K562 (cell line): ENCODE measurements around the gene METTL2B. TPM values are rescaled to one million over a fixed set of nuclear protein-coding genes. Genes with fewer than 3 reads are reported as not detected.

Experiments
- ATAC-seq: fragments of 200-7000 bp; cut with Tn5 transposase; 3 replicates; pipeline ENCODE4 v1.9.1; 2020; ENCODE audit warnings: moderate library complexity
- BruUV-seq: library from RNA; stranded (reverse); fragments of 400-500 nt; replicated peaks from 2 replicates; lab custom pipeline; 2021; lab: Mats Ljungman, UMichigan
- CTCF ChIA-PET: fragments of 300-600 bp; formaldehyde crosslinking; extraction: SDS; loops from one replicate; lab custom pipeline; 2021; ENCODE audit warnings: low intra/inter-chr PET ratio; lab: Yijun Ruan, JAX
- POLR2A ChIA-PET: fragments of 300-600, 350-650 bp; sonication (Branson Sonifier 250); formaldehyde crosslinking; extraction: SDS; loops from one replicate; lab custom pipeline; 2021; ENCODE audit warnings: antibody characterized with exemption, inconsistent platforms; lab: Yijun Ruan, JAX
- DNase-seq, 4 experiments: peaks; one replicate each; pipeline versions ENCODE4 v3.0.0 to v3.0.0-alpha.2; 2011 to 2018; ENCODE audit warnings: low spot score in 3 of 4, mixed read lengths in 3 of 4; ENCODE audit errors: extremely low read depth in 1 of 4
- FAIRE-seq: peaks from 2 replicates; lab custom pipeline; 2011; peaks lifted over from hg19 to GRCh38; lab: Jason Lieb, UNC
- H2AFZ ChIP-seq: 2 replicates; pipeline ENCODE4 v1.6.0; 2011; ENCODE audit warnings: low read depth, low read length, control low read depth, inconsistent platforms
- H3K27ac ChIP-seq: fragments of 200-600 bp; 3 replicates; pipeline ENCODE4 v1.8.0; 2011; ENCODE audit warnings: low read depth, mild to moderate bottlenecking, control low read depth, inconsistent platforms, low read length, moderate library complexity, mixed read lengths; ENCODE audit errors: extremely low read depth
- H3K27me3 ChIP-seq, 2 experiments: fragments of 300-600 bp in 1 of 2; 2 replicates in 1 of 2; 3 replicates in 1 of 2; pipeline versions ENCODE4 v1.6.0 to v1.8.0; 2011; ENCODE audit warnings: inconsistent platforms in 2 of 2, low read length in 2 of 2, mild to moderate bottlenecking in 1 of 2, mixed read lengths in 1 of 2, moderate library complexity in 1 of 2; ENCODE audit not compliant: control insufficient read depth in 2 of 2, insufficient read depth in 2 of 2
- H3K36me3 ChIP-seq: fragments of 300-600 bp; 3 replicates; pipeline ENCODE4 v1.8.0; 2011; ENCODE audit warnings: mild to moderate bottlenecking, low read length, inconsistent platforms; ENCODE audit not compliant: control insufficient read depth, insufficient read depth
- H3K4me1 ChIP-seq, 2 experiments: fragments of 200-600 bp in 1 of 2; replicated peaks in 1 of 2; 2 replicates in 1 of 2; 3 replicates in 1 of 2; pipeline versions ENCODE4 v1.5.1 to v1.8.0; 2011; ENCODE audit warnings: inconsistent platforms in 2 of 2, low read length in 2 of 2, mild to moderate bottlenecking in 1 of 2, mixed read lengths in 1 of 2, moderate library complexity in 1 of 2; ENCODE audit not compliant: control insufficient read depth in 2 of 2, insufficient read depth in 2 of 2
- H3K4me2 ChIP-seq: 2 replicates; pipeline ENCODE4 v1.6.1; 2011; ENCODE audit warnings: low read length, control low read depth, inconsistent platforms, mixed read lengths; ENCODE audit not compliant: insufficient read depth
- H3K4me3 ChIP-seq: fragments of 200-600 bp; sonication (generic), shearing (Covaris generic); 2 replicates; pipeline ENCODE4 v1.5.1; 2016; ENCODE audit warnings: control low read depth, inconsistent platforms
- H3K79me2 ChIP-seq: fragments of 200-600 bp; 3 replicates; pipeline ENCODE4 v1.8.0; 2011; ENCODE audit warnings: low read length, inconsistent platforms; ENCODE audit not compliant: control insufficient read depth, insufficient read depth
- H3K9ac ChIP-seq, 2 experiments: 2 replicates each; pipeline versions ENCODE4 v1.6.0 to v1.6.1; 2011; ENCODE audit warnings: low read depth in 2 of 2, low read length in 2 of 2, control low read depth in 1 of 2, inconsistent platforms in 1 of 2, mild to moderate bottlenecking in 1 of 2, mixed read lengths in 1 of 2; ENCODE audit not compliant: insufficient read depth in 1 of 2
- H3K9me1 ChIP-seq: one replicate; pipeline ENCODE4 v1.6.0; 2011; ENCODE audit warnings: inconsistent platforms, mild to moderate bottlenecking, low read length, moderate library complexity; ENCODE audit not compliant: control insufficient read depth, insufficient read depth
- H3K9me3 ChIP-seq: replicated peaks from 2 replicates; pipeline ENCODE4 v1.5.1; 2011; ENCODE audit warnings: low read depth, low read length, inconsistent platforms; ENCODE audit not compliant: control insufficient read depth, insufficient read depth
- H4K20me1 ChIP-seq: replicated peaks from 2 replicates; pipeline ENCODE4 v1.6.1; 2011; ENCODE audit warnings: low read length, inconsistent platforms, mixed read lengths; ENCODE audit not compliant: control insufficient read depth, insufficient read depth
- DACH1 ChIP-seq: fragments of 450-650 bp; IDR thresholded peaks from 2 replicates; pipeline ENCODE4 v1.6.1; 2018; ENCODE audit not compliant: partially characterized antibody
- HEY1 ChIP-seq: fragments of 250-450 bp; sonication (Bioruptor Pico); IDR thresholded peaks from 2 replicates; pipeline ENCODE4 v1.5.0; 2020; ENCODE audit warnings: mild to moderate bottlenecking, moderate library complexity, borderline replicate concordance
- KDM2B ChIP-seq: fragments of 250-450 bp; sonication (Bioruptor Pico); IDR thresholded peaks from 2 replicates; pipeline ENCODE4 v1.8.0; 2021; ENCODE audit warnings: mild to moderate bottlenecking, moderate library complexity
- MYC ChIP-seq, 2 experiments: fragments of 250-450 bp in 1 of 2; sonication (Bioruptor Pico) in 1 of 2; IDR thresholded peaks; 2 replicates each; pipeline versions ENCODE4 v1.5.1 to v1.6.1; 2012 to 2021; ENCODE audit warnings: low read depth in 2 of 2, borderline replicate concordance in 1 of 2, improper control_type of control experiment in 1 of 2, low read length in 1 of 2, mild to moderate bottlenecking in 1 of 2, moderate library complexity in 1 of 2
- NCOA1 ChIP-seq: fragments of 450-650 bp; IDR thresholded peaks from 2 replicates; pipeline ENCODE4 v1.6.1; 2016; ENCODE audit warnings: low read depth
- TRIM24 ChIP-seq, 2 experiments: fragments of 450-650 bp; IDR thresholded peaks; 2 replicates each; pipeline ENCODE4 v1.6.1; 2016
- U2AF1 ChIP-seq: fragments of 200-400 bp; formaldehyde crosslinking; optimal IDR thresholded peaks from 2 replicates; pipeline ENCODE3; 2017; ENCODE audit warnings: mild to moderate bottlenecking, low read depth, low read length, moderate library complexity
- ZBTB17 ChIP-seq: fragments of 450-650 bp; formaldehyde crosslinking; IDR thresholded peaks from 2 replicates; pipeline ENCODE4 v1.4.0; 2020; ENCODE audit warnings: mild to moderate bottlenecking
- ZNF12 ChIP-seq: sonication (generic); formaldehyde crosslinking; IDR thresholded peaks from 2 replicates; pipeline ENCODE4 v1.4.0; 2020; ENCODE audit warnings: mild to moderate bottlenecking, missing genetic modification reagents
- WGBS: fragments of 100-300 bp; shearing (Covaris generic); methylation state at CpG from one replicate; pipeline ENCODE4 v1.1.6; 2016; ENCODE audit warnings: low coverage, mixed read lengths; ENCODE audit not compliant: insufficient coverage; ENCODE audit errors: missing lambda C conversion rate; 5-methylcytosine and 5-hydroxymethylcytosine counted together
- in situ Hi-C: fragments of 300-500 bp; cut with MboI; formaldehyde crosslinking; loops from 4 replicates; pipeline ENCODE4 v1.15.0; 2018; ENCODE audit warnings: inconsistent platforms, mixed read lengths
- intact Hi-C: fragments of 100-400 bp; cut with micrococcal nuclease; formaldehyde crosslinking; loops from 2 replicates; pipeline ENCODE4 v1.14.2; 2022
- polyA plus RNA-seq, 8 experiments: library from polyadenylated mRNA; depleted of rRNA in 4 of 8; stranded (reverse) in 5 of 8; unstranded in 3 of 8; fragments of >200 nt; fragmentation: Nextera tagmentation in 2 of 8; fragmentation: Illumina TruSeq in 1 of 8; extraction: Ambion mirVana in 2 of 8; extraction: Trizol in 1 of 8; gene quantifications; 2 replicates each; pipeline versions ENCODE4 v1.2.1 to v1.2.3, GENCODE V29; 2011 to 2014; ENCODE audit warnings: inconsistent platforms in 1 of 8, missing spikeins in 1 of 8
- total RNA-seq, 7 experiments: library from RNA; depleted of rRNA in 6 of 7; stranded (reverse); fragments of >200 nt in 6 of 7; fragmentation: Illumina TruSeq in 2 of 7; extraction: Trizol in 2 of 7; gene quantifications; 2 replicates each; pipeline versions ENCODE4 v1.2.1 to v1.2.3, GENCODE V29; 2011 to 2021; ENCODE audit warnings: low replicate concordance in 1 of 7
- TF ChIP-seq, protein P1 (sequence below): sonication (generic); formaldehyde crosslinking; IDR thresholded peaks from 2 replicates; pipeline ENCODE4 v1.8.0; 2022; ENCODE audit warnings: mild to moderate bottlenecking, missing genetic modification reagents
- TF ChIP-seq, protein P2 (sequence below): sonication (generic); formaldehyde crosslinking; IDR thresholded peaks from 2 replicates; pipeline ENCODE4 v1.8.1; 2023; ENCODE audit warnings: mild to moderate bottlenecking, missing genetic modification reagents

Gene METTL2B
- total and polyA plus RNA-seq, 9 of the 15 experiments (the other 6 are each of a cell fraction or from before 2014, with no cell fraction given), result 35.9 to 95.7 (median 79.2) TPM

DNA sequence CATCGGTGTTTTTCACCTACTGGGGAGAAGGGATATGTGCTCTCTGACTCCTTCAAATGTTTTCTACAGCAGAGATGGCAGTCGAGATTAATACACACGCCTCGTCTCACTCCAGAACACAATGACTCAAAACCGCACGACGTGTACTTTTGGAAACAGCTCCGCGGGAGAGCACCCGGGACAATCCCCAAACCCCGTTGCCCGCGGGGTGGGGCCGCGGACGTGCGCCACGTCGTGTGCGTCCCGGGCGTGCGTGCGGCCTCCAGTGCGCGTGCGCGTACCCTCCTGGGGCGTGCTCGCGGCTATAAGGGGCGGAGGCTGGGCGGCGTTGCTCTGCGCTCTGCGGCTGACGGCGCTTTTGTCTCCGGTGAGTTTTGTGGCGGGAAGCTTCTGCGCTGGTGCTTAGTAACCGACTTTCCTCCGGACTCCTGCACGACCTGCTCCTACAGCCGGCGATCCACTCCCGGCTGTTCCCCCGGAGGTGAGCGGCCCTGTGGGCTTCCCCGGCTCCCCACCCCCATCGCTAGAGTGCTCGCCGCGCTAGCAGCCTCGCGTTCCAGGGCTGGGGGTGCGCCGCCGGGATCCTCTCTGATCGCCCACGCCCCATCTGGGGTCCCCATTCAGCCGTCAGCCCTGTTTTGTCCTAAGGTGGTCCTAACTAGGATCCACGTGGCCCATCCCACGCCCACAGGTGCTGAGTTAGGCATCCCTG lies 20.8 kb upstream of the METTL2B start, which contains the start of gene HILPDA:
Gene HILPDA (plus strand): TSS at position 336 of the 712 bp plus-strand sequence. CDS start 1,391 bp downstream, outside the sequence.
- BruUV-seq, result TSS peak; percentile 72
- TF ChIP-seq, protein P1, sequence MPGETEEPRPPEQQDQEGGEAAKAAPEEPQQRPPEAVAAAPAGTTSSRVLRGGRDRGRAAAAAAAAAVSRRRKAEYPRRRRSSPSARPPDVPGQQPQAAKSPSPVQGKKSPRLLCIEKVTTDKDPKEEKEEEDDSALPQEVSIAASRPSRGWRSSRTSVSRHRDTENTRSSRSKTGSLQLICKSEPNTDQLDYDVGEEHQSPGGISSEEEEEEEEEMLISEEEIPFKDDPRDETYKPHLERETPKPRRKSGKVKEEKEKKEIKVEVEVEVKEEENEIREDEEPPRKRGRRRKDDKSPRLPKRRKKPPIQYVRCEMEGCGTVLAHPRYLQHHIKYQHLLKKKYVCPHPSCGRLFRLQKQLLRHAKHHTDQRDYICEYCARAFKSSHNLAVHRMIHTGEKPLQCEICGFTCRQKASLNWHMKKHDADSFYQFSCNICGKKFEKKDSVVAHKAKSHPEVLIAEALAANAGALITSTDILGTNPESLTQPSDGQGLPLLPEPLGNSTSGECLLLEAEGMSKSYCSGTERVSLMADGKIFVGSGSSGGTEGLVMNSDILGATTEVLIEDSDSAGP (CRISPR knock-in tag), result no peak; the same call in 1 of the 2 replicates
- TF ChIP-seq, protein P2, sequence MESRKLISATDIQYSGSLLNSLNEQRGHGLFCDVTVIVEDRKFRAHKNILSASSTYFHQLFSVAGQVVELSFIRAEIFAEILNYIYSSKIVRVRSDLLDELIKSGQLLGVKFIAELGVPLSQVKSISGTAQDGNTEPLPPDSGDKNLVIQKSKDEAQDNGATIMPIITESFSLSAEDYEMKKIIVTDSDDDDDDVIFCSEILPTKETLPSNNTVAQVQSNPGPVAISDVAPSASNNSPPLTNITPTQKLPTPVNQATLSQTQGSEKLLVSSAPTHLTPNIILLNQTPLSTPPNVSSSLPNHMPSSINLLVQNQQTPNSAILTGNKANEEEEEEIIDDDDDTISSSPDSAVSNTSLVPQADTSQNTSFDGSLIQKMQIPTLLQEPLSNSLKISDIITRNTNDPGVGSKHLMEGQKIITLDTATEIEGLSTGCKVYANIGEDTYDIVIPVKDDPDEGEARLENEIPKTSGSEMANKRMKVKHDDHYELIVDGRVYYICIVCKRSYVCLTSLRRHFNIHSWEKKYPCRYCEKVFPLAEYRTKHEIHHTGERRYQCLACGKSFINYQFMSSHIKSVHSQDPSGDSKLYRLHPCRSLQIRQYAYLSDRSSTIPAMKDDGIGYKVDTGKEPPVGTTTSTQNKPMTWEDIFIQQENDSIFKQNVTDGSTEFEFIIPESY (CRISPR knock-in tag), result peak; percentile 40; the same call in 1 of the 2 replicates
- peak; percentile 60; the same call in 1 of the 2 replicates for TF ChIP-seq ZBTB17 (CRISPR knock-in tag)
- no peak for TF ChIP-seq DACH1
- TF ChIP-seq HEY1 (CRISPR knock-in tag), result no peak
- TF ChIP-seq U2AF1, result peak; percentile 51
- peak in 1 of 2 experiments; percentile 70; a peak in 3 of 4 replicates for TF ChIP-seq TRIM24 (IDR thresholded peaks at IDR 0.05)
- no peak; the same call in 1 of the 2 replicates for TF ChIP-seq ZNF12 (CRISPR knock-in tag)
- no peak for TF ChIP-seq NCOA1
- peak; percentile 86 for TF ChIP-seq MYC (IDR thresholded peaks at IDR 0.05; ENCODE audit: low read depth, low read length)
- no peak; the same call in 1 of the 2 replicates for TF ChIP-seq MYC (CRISPR knock-in tag; IDR thresholded peaks at IDR 0.05; ENCODE audit: borderline replicate concordance, low read depth)
- TF ChIP-seq KDM2B, result peak; percentile 51; the same call in 1 of the 2 replicates

More for the DNA sequence above, 20.8 kb upstream of the METTL2B start, which contains the start of gene HILPDA:
- Histone ChIP-seq H3K27me3 (no peaks in the 10 kb centered on the region), H3K4me2 (peak within 1 kb of the TSS; percentile 97), H3K27ac (peak within 1 kb of the TSS; percentile 85), H4K20me1 (no peaks in the 10 kb centered on the region), H3K79me2 (peaks cover 28% of the 10 kb centered on the region), H3K9me3 (no peaks in the 10 kb centered on the region), H3K36me3 (peaks cover 11% of the 10 kb centered on the region; the same call in 2 of the 3 replicates), H2AFZ (peak within 1 kb of the TSS; percentile 99), H3K4me3 (peak within 1 kb of the TSS; percentile 74), H3K4me1 (peaks cover 25 to 30% of the 10 kb centered on the region in 2 experiments; a peak in 4 of 5 replicates), H3K9ac (peak within 1 kb of the TSS; percentile 84 to 95), H3K9me1 (no peaks in the 10 kb centered on the region)
- WGBS, result under 1% methylated on average over 62 of the region's 64 CpGs
- ChIA-PET POLR2A (interaction anchor here (0.5 to 1.8 kb wide), 13 partner anchors 10 to 636 kb away, joined by 3 to 12 read pairs (median 4); partner anchors contain the start of gene METTL2B), CTCF (interaction anchor here (0.5 to 1.3 kb wide), 3 partner anchors 28 to 211 kb away, joined by 3 to 5 read pairs (median 3); no protein-coding TSS in a partner anchor)
- FAIRE-seq (peak; percentile 90), DNase-seq (peak; percentile 97 to 99 (median 99)), ATAC-seq (peak; percentile 97)
- in situ Hi-C loops (no loop called here), intact Hi-C loops (no loop called here)
